ENCODE results near the gene GPR162. TPM values are rescaled to one million over a fixed set of nuclear protein-coding genes. Genes with fewer than 3 reads are reported as not detected.

Gene GPR162
- total RNA-seq, 1 experiment from 2014 or later = not detected

GRCh38 chr12:6807170-6807569 lies 14.5 kb upstream of the GPR162 start:
- H3K4me3 Mint-ChIP-seq (ENCODE audit: unreplicated experiment) = no peak overlapping the region
- TF ChIP-seq CTCF (IDR thresholded peaks at IDR 0.05; ENCODE audit: unreplicated experiment) = no peak
- H3K36me3 Mint-ChIP-seq (ENCODE audit: insufficient read depth, unreplicated experiment) = no peaks in the 10 kb centered on the region
- no peak overlapping the region for H3K27ac Mint-ChIP-seq (ENCODE audit: low read depth, unreplicated experiment)
- H3K27me3 Mint-ChIP-seq (ENCODE audit: insufficient read depth, unreplicated experiment) = peaks cover 25% of the 10 kb centered on the region
- ChIA-PET CTCF (interaction anchor here (1.8 kb wide), 1 partner anchor 18 kb away, joined by 5 read pairs; no protein-coding TSS in a partner anchor), POLR2A (no interaction called here)
- H3K9me3 Mint-ChIP-seq (ENCODE audit: unreplicated experiment) = no peaks in the 10 kb centered on the region
- H3K4me1 Mint-ChIP-seq (ENCODE audit: insufficient read depth, unreplicated experiment) = no peaks in the 10 kb centered on the region
- no TSS peak for BruUV-seq (replicated peaks)
- no peak for DNase-seq (ENCODE audit: unreplicated experiment)
- intact Hi-C loops (cut with micrococcal nuclease) = no loop called here

- CTCF ChIA-PET = interaction anchor here (0.7 to 1.2 kb wide), 2 partner anchors 29 to 81 kb away, joined by 3 to 4 read pairs; no protein-coding TSS in a partner anchor
- Mint-ChIP-seq H3K9me3 (ENCODE audit: unreplicated experiment) (no peaks in the 10 kb centered on the region), H3K4me1 (ENCODE audit: insufficient read depth, unreplicated experiment) (no peaks in the 10 kb centered on the region)
Measured at GRCh38 chr12:6809056-6809455, 12.6 kb upstream of the GPR162 start.

GRCh38 chr12:6810758-6811157 lies 10.9 kb upstream of the GPR162 start:
- H3K36me3 Mint-ChIP-seq (ENCODE audit: insufficient read depth, unreplicated experiment) = no peaks in the 10 kb centered on the region
- no peak overlapping the region for H3K27ac Mint-ChIP-seq (ENCODE audit: low read depth, unreplicated experiment)
- no peak for TF ChIP-seq CTCF (IDR thresholded peaks at IDR 0.05; ENCODE audit: unreplicated experiment)
- peaks cover 47% of the 10 kb centered on the region for H3K27me3 Mint-ChIP-seq (ENCODE audit: insufficient read depth, unreplicated experiment)
- no TSS peak for BruUV-seq (replicated peaks)
- no peak overlapping the region for H3K4me3 Mint-ChIP-seq (ENCODE audit: unreplicated experiment)
- no peaks in the 10 kb centered on the region for H3K4me1 Mint-ChIP-seq (ENCODE audit: insufficient read depth, unreplicated experiment)
- no peak for DNase-seq (ENCODE audit: unreplicated experiment)
- CTCF ChIA-PET = interaction anchor here (2.6 kb wide), 1 partner anchor 15 kb away, joined by 14 read pairs; no protein-coding TSS in a partner anchor
- intact Hi-C loops (cut with micrococcal nuclease) = no loop called here
- no peaks in the 10 kb centered on the region for H3K9me3 Mint-ChIP-seq (ENCODE audit: unreplicated experiment)
- POLR2A ChIA-PET = no interaction called here

More at GRCh38 chr12:6809056-6809455, 12.6 kb upstream of the GPR162 start:
- BruUV-seq (replicated peaks) = no TSS peak
- TF ChIP-seq CTCF (IDR thresholded peaks at IDR 0.05; ENCODE audit: unreplicated experiment) = no peak
- H3K27ac Mint-ChIP-seq (ENCODE audit: low read depth, unreplicated experiment) = no peak overlapping the region
- no peak for DNase-seq (ENCODE audit: unreplicated experiment)
- peaks cover 33% of the 10 kb centered on the region for H3K27me3 Mint-ChIP-seq (ENCODE audit: insufficient read depth, unreplicated experiment)
- POLR2A ChIA-PET = interaction anchor here (0.6 kb wide), 1 partner anchor 82 kb away, joined by 3 read pairs; no protein-coding TSS in a partner anchor
- H3K36me3 Mint-ChIP-seq (ENCODE audit: insufficient read depth, unreplicated experiment) = no peaks in the 10 kb centered on the region
- intact Hi-C loops (cut with micrococcal nuclease) = no loop called here
- no peak overlapping the region for H3K4me3 Mint-ChIP-seq (ENCODE audit: unreplicated experiment)

- Mint-ChIP-seq H3K4me3 (ENCODE audit: unreplicated experiment) (no peak overlapping the region), H3K27ac (ENCODE audit: low read depth, unreplicated experiment) (no peak overlapping the region), H3K9me3 (ENCODE audit: unreplicated experiment) (no peaks in the 10 kb centered on the region), H3K27me3 (ENCODE audit: insufficient read depth, unreplicated experiment) (peaks cover 47% of the 10 kb centered on the region), H3K36me3 (ENCODE audit: insufficient read depth, unreplicated experiment) (no peaks in the 10 kb centered on the region), H3K4me1 (ENCODE audit: insufficient read depth, unreplicated experiment) (no peaks in the 10 kb centered on the region)
- ChIA-PET CTCF (interaction anchor here (1.0 to 1.9 kb wide), 2 partner anchors 11 to 60 kb away, joined by 3 to 9 read pairs; partner anchors contain the start of gene MLF2), POLR2A (interaction anchor here (0.7 to 2.5 kb wide), 4 partner anchors 11 to 429 kb away, joined by 3 to 9 read pairs (median 6); partner anchors contain the start of genes CDCA3 and MLF2)
- BruUV-seq (replicated peaks) = no TSS peak
- no peak for TF ChIP-seq CTCF (IDR thresholded peaks at IDR 0.05; ENCODE audit: unreplicated experiment)
- intact Hi-C loops (cut with micrococcal nuclease) = no loop called here
- DNase-seq (ENCODE audit: unreplicated experiment) = no peak
Measured at GRCh38 chr12:6813363-6813762, 8.3 kb upstream of the GPR162 start.
